NCI-H146 treated with DMSO at 0.1 percent for 48 hours (cell line): ENCODE results near the gene CITED2.
"Not testable (repeated sequence)": the region's sequence is repeated elsewhere in the genome, so short reads cannot be mapped to it uniquely, and the experiment has no call there.

Experiments
- DNase-seq: peaks from one replicate; lab custom pipeline; 2025; ENCODE audit not compliant: unreplicated experiment; lab: John Stamatoyannopoulos, UW

CITED2 gene

DNA sequence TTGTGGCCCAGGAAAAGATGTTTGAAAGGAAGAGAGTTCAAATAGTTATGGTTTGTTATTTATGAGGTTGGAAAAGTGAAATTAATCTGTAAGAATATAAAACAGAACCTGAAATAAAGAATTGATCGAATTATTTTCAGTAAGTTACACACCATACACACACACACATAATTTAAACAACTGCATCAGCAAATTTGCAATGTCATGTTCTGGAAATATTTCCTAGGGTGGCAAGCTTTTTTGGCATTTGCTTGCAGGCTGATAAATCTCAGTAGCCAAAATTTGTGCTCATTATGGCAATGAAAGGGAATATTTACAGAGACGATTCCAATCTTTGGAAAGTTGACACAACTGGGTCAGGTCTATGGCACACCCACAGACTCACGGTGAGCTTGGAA is 9.5 kb downstream of the CITED2 start:
- no peak for DNase-seq

DNA sequence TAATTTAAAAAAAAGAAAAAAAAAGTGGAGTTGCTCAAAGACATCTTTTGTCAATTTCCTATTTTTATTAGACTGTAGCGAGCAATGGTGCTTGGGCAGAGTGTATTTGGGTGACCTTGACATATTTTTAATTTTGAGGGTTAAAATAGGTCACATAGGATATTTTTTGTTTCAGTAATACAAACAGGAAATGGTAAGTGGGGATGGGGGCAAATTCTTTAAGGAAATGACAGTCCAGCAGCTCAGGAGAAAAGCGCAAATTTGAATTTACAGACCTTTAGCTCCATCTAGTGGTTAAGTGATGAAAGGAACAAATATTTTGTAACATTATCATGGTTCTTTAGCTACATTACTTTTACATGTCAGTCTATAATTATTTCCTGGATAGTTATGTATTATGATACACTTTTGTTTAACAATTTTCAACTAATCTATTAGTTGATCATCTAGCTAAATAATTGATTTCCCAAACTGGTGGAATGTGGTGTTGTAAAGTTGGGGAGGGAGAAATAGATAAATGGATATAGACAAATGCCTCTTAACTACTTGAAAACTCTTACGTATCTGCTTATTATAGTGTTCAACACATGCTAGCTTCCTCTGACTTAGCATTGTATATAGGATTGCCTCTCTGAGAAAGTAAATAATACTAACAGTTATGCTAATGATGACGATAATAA is 10.0 kb downstream of the CITED2 start:
- peak; percentile 88 for DNase-seq

DNA sequence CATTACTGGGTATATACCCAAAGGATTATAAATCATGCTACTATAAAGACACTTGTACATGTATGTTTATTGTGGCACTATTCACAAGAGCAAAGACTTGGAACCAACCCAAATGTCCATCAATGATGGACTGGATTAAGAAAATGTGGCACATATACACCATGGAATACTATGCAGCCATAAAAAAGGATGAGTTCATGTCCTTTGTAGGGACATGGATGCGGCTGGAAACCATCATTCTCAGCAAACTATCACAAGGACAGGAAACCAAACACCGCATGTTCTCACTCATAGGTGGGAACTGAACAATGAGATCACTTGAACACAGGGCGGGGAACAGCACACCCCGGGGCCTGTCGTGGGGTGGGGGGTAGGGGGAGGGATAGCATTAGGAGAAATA is 10.7 kb downstream of the CITED2 start:
- DNase-seq: not testable (repeated sequence)

DNA sequence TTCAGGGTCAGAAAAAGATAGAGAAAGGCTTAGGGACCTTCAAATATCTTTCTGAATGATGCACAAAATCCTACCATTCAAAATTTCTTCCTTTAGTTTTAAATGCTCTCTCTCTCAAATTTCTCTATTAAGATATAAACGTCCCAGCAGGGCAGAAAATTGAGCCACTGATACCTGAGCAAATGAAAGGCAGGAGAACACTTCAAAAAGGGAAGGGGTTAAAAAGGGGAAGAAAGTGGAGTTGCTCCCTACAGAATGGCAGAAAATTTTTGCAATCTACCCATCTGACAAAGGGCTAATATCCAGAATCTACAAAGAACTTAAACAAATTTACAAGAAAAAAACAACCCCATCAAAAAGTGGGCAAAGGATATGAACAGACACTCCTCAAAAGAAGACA is 11.3 kb downstream of the CITED2 start:
- not testable (repeated sequence) for DNase-seq

DNA sequence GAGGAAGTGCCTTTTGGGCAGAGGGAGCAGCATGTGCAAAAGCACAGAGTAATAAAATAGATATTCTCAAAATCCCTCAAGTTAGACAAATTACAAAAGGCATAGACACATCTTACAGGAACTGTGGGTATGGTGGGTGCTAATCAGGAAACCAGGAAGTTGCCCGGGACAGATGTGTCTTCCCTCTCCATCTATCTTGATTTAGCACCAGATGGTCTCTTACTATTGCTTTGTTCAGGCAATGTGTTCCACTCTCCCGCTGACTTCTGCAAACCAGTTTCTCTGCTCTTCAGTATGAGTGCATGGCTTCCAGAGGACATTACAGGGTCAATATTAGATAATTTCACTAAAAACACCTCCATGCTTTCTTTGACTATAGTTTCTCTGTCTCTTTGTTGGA is 13.2 kb downstream of the CITED2 start:
- no peak for DNase-seq

DNA sequence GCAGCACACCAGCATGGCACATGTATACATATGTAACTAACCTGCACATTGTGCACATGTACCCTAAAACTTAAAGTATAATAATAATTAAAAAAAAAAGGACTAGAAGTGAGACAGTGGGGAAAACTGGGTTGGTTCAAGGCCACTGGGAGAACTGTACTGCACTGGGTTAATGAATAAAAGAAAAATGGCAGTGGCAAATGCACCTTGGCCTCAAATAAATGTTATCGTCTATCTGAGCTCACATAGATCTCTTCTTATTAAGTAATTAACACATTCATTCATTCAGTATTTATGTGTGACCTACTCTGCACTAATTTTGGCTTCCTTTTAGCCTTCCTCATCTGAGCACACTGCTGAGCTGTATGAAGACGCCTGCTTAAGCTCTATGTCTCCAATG is 17.5 kb downstream of the CITED2 start:
- DNase-seq: no peak

DNA sequence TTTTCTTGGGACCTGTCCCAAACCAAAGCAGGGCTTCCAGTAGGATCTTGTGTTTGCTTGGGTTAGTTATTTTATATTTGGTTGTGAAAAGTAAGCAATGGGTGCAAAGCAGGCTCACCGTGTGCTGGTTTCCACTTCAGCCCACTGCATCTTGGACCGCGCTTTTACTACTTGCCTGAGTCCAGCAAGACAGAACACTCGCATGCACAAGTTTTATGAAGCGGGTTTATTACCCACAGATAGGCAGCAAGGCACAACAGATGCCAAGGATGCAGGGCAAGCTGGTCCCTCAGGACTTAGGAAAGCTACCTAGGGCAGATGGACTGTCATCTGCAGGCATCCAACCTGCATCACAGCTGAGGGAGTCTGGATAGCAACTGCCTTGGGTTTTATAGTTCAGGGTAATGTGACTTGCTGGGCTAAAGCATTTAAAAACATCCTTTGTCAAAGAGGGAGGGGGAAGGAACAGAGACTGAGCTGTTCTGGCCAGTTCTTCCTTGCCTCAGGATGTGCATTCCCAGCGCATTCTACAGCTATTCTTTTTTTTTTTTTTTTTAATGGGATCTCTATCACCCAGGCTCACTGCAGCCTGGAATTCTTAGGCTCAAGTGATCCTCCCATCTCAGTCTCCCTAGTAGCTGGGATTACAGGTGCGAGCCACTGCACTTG is 18.5 kb downstream of the CITED2 start:
- no peak for DNase-seq

DNA sequence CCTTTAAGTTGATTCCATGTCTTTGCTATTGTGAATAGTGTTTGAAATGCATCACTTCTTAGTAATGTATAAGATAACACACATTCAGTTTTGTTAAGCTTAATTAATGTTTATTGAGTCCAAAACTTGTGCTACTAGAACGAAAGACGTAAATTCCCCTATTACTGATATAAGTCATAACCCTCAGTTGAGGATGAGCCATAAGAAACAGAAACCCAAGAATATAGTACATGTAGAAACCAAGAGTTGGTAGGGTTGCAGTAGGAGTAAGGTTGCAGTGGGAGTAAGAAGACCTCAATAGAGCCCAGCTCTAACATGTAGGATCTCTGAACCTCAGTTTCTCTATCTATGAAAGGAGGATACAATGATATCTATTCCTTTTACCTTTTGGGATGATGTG is 19.3 kb downstream of the CITED2 start:
- DNase-seq: no peak

DNA sequence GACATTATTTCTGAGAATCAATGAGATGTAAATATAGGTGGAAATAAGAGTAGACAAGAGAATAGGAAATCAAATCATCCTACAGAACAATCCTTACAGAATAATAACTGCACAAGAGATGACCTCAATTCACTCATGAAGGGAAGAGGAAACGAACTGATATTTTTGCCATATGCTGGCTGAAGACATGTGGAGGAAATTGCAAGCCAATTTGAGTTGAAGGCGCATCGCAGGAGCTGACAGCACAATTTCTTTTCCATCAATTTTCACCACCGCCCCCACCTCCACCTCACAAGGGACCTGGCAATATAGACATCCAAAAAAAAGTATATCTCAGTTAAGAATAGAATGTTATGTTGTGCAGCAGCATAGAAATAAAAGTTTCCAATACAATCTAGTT is 20.3 kb downstream of the CITED2 start:
- DNase-seq: no peak

DNA sequence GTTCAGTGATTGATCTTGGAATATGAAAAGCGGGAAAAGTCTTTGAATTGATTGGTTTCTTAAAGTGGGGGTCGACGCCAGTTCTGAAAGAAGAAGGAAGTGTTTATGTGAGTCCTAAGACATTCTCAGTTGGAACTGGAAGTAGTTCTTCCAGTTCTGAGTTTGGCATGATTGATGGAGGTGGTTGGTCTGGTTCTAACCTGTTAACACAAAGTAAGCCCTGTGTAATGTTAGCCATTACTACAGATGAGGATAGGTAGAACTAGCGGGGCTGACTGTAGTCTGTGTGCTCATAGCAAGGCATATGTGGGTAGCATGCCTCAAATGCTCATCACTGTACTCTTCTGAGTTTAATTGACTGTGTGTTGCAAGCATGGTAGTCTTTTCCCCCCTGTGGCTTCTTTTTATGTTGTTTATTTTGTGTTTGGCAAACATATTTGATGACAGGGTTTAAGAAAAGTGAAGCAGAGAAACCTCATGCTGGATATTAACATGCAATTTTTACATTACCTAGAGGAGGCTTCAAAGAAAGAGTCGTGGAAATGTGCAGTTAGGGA is 24.9 kb downstream of the CITED2 start:
- no peak for DNase-seq

DNA sequence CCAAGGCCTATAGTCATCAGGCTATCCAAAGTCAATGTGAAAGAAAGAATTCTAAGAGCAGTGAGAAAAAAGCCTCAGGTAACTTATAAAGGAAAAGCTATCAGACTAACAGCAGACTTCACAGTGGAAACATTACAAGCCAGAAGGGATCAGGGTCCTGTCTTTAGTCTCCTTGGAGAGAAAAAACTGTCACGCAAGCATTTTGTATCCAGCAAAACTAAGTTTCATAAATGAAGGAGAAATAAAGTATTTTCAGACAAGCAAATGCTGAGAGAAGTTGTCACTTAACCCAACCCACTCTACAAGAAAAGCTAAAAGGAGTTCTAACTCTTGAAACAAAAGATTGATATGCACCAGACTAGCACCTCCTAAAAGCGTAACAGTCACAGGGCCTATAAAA is 28.1 kb downstream of the CITED2 start:
- no peak for DNase-seq

DNA sequence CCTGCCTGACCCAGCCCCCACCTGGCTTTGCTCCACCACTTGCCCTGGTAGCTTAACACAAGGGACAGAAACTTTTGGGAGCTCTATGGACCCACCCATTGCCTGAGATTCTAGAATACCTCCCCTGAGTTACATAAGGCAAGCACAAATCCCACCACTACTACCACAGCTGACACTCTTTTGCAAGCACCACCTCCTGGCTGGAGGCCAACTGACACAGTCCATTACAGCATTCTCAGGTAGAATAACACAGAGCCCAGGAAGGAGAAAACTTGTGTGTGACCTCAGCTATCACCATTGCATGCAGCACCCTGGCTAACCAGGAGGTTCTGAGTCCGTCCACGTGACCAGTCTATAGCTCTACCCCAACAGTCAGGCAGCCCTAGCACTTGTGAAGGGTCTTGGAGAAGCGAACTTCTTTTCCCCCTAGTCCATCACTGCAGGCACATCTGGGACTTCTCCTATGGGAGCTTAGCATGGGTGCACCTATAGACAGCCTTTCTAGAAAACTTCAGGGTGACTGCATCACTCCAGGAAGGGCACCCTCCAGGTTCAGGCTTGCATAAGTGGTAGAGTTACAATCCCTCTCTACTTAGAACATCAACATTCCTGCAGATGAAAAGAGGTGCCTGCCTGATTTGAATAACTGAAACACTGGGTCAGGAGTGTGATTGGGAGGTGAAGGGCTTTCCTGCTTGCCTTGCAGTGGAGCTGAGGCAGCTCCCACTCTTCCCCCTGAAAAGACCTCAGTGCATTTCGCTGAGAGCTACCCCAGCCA is 30.1 kb downstream of the CITED2 start:
- no peak for DNase-seq

DNA sequence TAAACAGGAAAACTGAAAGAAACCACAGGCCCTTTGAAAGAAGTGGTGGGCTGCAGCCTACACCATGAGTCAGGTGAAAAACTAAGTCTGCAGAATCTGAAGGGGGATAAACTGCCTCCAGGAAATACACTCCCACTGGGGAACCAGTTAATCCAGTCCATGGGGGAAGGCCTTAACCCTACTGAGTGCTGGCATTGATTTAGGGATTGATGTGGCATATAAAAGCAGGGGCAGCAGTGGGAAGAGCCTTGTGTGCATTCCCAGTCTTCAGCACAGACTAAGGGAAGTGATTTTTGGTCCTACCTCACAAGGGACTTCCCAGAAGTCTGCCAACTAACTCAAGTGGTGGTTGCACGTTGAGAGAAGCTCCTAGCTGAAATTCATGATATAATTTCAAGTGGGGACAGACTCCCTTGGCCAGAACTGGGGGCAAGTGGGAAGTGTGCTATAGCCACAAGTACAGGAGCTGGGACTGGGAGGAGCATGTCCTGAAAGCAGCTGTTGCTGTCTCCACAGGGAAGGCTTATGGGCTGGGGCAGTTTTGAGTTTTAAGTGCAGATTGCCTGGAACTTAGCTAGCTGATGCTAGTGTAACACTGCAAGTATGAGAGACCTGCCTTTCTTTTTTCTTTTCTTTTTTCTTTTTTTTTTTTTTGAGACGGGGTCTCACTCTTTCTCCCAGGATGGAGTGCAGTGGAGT is 31.2 kb downstream of the CITED2 start:
- DNase-seq: no peak

DNA sequence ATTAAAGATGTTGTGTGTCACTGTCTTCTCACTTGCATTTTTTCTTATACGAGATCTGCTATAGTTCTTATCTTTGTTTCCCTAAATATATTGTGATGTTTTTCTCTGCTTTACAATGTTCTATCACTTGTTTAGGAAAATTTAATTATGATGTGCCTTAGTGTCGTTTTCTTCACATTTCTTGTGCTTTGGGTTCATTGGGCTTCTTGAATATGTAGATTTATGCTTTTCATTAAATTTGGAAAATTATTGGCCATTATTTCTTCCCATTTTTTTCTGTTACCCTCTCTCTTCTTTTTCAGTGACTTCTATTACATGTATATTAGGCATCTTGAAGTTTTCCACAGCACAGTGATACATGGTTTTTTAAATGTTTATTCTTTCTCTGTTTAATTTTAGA is 33.4 kb downstream of the CITED2 start:
- no peak for DNase-seq

DNA sequence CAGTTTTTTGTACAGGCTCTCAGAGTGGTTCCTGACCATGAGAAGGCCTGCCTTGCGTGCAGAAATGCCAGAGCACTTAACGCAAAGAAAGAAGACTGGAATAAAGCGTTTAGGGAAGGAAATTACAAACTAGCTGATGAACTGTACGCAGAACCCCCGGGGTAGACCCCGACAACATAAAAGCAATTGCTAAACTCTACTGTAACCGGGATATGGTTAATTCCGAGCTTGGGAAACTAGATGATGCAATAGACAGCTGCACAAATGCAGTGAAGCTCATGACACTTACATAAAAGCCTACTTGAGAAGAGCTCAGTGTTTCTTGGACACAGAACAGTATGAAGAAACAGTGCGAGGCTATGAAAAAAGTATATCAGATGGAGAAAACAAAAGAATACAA is 35.7 kb downstream of the CITED2 start:
- no peak for DNase-seq

DNA sequence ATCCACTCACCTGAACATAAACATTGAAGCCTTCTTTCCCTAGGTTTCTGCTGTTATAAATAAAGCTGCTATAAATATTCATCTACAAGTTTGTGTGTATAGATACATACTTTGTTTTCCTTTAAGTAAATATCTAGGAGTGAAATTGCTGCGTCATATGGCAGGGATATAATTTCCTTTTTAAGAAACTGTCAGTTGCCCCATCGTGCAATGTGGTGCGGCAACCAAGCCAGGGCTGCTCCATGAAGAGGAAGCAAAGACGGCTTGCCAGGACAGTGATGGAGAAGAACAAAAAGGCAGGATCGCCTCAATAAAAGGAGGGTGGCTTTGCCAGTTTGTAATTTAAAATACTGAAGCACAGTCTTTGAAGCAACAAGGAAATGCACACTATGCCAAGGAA is 36.6 kb downstream of the CITED2 start:
- no peak for DNase-seq

DNA sequence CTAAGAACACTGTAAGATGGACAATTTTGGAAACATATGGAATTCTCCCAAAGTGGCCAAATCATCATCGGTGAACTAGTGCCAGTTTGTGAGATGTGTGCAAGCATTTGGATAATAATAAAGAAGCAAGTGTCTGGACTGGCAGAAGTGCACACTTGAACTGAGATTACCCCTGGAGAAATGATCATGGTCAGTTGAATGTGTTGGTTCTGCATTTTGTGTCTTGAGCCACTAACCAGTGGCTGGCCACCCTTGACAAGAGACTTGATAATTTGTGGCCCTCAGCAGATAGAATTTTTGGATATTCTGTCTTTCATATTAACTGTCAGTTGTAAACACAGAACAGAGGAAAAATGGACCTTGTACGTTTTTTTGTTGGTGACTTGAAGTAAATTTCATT is 37.4 kb downstream of the CITED2 start:
- DNase-seq: no peak

DNA sequence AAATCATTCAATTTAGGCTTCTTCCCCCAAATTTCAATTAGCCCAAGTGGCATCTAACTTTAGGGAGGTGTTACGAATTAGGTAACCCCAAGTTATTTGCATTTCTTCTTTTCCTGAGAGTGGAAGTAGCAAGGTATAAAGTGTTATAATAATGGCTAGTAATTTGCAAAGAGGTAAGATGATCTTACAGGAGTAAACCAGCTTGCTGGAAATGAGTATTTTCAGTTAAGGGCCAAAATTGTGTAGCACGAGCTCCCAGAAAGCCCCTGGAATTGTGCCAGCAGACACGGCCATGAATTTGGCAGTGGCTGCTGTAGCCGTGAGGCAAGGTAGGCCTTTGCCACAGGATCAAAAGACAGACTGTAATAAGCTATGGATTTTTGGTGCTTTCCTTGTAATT is 38.0 kb downstream of the CITED2 start:
- no peak for DNase-seq

DNA sequence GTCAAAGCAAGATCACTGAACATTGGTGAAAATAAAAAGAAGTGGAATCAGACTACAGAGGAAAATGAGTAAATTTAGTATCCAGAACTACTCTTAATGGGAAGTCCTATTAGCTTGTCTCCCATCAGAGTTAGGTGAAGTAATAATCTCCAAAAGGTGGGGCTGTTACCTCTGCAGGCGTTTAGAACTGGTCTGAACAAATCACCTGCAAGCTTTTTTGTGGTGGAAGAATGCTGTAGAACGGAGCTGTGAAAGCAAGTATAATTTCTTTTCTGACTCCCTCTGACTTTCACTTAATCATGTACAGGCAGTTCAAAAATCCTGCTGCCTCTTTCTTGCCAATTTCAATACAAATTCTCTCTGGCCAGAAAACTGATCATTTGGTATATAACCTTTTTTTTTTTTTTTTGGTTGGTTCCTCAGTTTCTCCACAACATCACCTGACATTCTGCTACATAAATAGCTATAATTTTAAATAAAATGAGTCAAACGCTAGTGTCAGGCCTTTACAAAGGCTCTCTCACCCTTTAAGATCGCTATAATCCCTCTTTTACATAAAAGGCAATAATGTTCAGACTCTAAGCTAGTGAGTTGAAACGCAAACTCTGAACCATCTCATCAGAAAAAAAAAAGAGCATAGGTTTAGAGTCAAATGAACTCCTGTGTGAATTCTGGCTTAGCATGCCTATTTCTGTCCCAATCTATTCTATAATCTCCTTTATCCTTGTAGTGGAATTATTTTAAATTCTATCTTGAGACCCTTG is 38.8 kb downstream of the CITED2 start:
- DNase-seq: no peak

DNA sequence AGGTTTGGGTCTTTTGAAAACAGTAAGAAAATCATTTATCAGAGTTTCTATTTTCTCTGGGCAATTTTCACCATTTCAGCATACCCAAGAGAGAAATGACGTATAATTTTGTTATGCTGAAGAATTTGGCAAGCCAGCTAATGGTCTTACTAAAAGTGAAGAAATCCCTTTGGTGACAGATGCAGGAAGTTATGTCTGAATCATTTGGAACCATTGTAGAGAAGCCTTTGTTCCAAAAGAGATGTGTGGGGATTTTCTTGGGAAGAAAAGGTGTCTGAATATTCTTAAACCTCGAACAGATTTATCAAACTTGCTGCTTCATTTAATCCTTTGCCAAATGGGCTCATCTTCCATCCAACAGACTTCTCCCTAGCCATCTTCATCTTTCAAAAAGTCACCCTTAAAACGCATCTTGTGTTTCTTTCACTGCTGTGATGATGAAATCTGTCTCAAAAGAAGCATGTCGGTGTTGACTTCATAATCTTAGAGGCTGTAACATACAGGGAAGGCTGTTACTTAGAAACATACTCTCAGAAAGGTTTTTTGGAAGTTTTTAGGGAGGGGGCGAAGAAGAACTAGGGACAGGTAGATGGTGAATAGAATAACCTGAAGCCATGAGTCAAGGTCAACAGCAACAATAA is 39.5 kb downstream of the CITED2 start:
- no peak for DNase-seq
